IMR-90 (cell line): ENCODE data around the gene FXYD1. TPM values are rescaled to one million over a fixed set of nuclear protein-coding genes. Genes with fewer than 3 reads are reported as not detected.

Experiments
- ATAC-seq: fragments of 200-7000 bp; cut with Tn5 transposase; 2 replicates; pipeline ENCODE4 v1.9.1; 2020; ENCODE audit warnings: low read depth, mild to moderate bottlenecking, moderate library complexity
- BruUV-seq: library from RNA; stranded (reverse); fragments of 400-500 nt; replicated peaks from 2 replicates; lab custom pipeline; 2021; lab: Mats Ljungman, UMichigan
- CTCF ChIA-PET: fragments of 300-600 bp; formaldehyde crosslinking; extraction: SDS; loops from one replicate; lab custom pipeline; 2021; ENCODE audit warnings: antibody characterized with exemption; lab: Yijun Ruan, JAX
- POLR2A ChIA-PET: fragments of 300-600 bp; sonication (Branson Sonifier 250); formaldehyde crosslinking; loops from one replicate; lab custom pipeline; 2022; ENCODE audit warnings: antibody characterized with exemption; ENCODE audit not compliant: unreplicated experiment; lab: Charles Lee
- DNase-seq: peaks from one replicate; pipeline ENCODE4 v3.0.0; 2013
- H2AFZ ChIP-seq: replicated peaks from 2 replicates; pipeline ENCODE3; 2013; ENCODE audit warnings: low read length, mild to moderate bottlenecking; ENCODE audit not compliant: poor library complexity
- H2AK5ac ChIP-seq: 2 replicates; pipeline ENCODE4 v1.6.1; 2013; ENCODE audit warnings: low read depth, low read length, inconsistent platforms
- H2AK9ac ChIP-seq: replicated peaks from 2 replicates; pipeline ENCODE3; 2013; ENCODE audit warnings: mild to moderate bottlenecking, low read depth, low read length, moderate library complexity; ENCODE audit not compliant: poor library complexity
- H2BK120ac ChIP-seq: 2 replicates; pipeline ENCODE4 v1.6.1; 2013; ENCODE audit warnings: low read depth, low read length, inconsistent platforms
- H2BK15ac ChIP-seq: 3 replicates; pipeline ENCODE4 v1.6.1; 2013; ENCODE audit warnings: low read depth, low read length, inconsistent platforms
- H2BK20ac ChIP-seq: 2 replicates; pipeline ENCODE4 v1.6.1; 2013; ENCODE audit warnings: low read depth, mild to moderate bottlenecking, inconsistent platforms, low read length, moderate library complexity
- H2BK5ac ChIP-seq: 2 replicates; pipeline ENCODE4 v1.6.1; 2013; ENCODE audit warnings: mild to moderate bottlenecking, low read depth, low read length, inconsistent platforms; ENCODE audit not compliant: poor library complexity, severe bottlenecking
- H3K14ac ChIP-seq: replicated peaks from 2 replicates; pipeline ENCODE4 v1.6.1; 2013; ENCODE audit warnings: low read depth, low read length, inconsistent platforms
- H3K18ac ChIP-seq: 2 replicates; pipeline ENCODE4 v1.6.1; 2013; ENCODE audit warnings: low read depth, low read length, control low read depth
- H3K23ac ChIP-seq: 2 replicates; pipeline ENCODE4 v1.6.1; 2013; ENCODE audit warnings: low read depth, low read length, inconsistent platforms
- H3K27ac ChIP-seq: 2 replicates; pipeline ENCODE4 v1.5.1; 2013; ENCODE audit warnings: mild to moderate bottlenecking, control low read depth, low read length; ENCODE audit not compliant: insufficient read depth
- H3K27me3 ChIP-seq: 2 replicates; pipeline ENCODE4 v1.6.1; 2013; ENCODE audit warnings: low read length; ENCODE audit not compliant: control insufficient read depth, insufficient read depth
- H3K36me3 ChIP-seq: 2 replicates; pipeline ENCODE4 v1.6.1; 2013; ENCODE audit warnings: low read length, mixed read lengths; ENCODE audit not compliant: control insufficient read depth, insufficient read depth
- H3K4ac ChIP-seq: 2 replicates; pipeline ENCODE4 v1.6.1; 2013; ENCODE audit warnings: low read depth, low read length, inconsistent platforms
- H3K4me1 ChIP-seq: 2 replicates; pipeline ENCODE4 v1.6.1; 2013; ENCODE audit warnings: low read length, mixed read lengths; ENCODE audit not compliant: control insufficient read depth, insufficient read depth
- H3K4me2 ChIP-seq: 2 replicates; pipeline ENCODE4 v1.6.1; 2013; ENCODE audit warnings: low read depth, mild to moderate bottlenecking, control low read depth, low read length, moderate library complexity
- H3K4me3 ChIP-seq: 2 replicates; pipeline ENCODE4 v1.5.1; 2013; ENCODE audit warnings: low read depth, mild to moderate bottlenecking, control low read depth, low read length, moderate library complexity; ENCODE audit not compliant: insufficient read depth
- H3K56ac ChIP-seq: 2 replicates; pipeline ENCODE4 v1.6.1; 2013; ENCODE audit warnings: low read length, inconsistent platforms; ENCODE audit not compliant: insufficient read depth; ENCODE audit errors: extremely low read depth
- H3K79me1 ChIP-seq, 2 experiments: 2 replicates each; pipeline ENCODE4 v1.6.1; 2013; ENCODE audit warnings: low read length in 2 of 2, inconsistent platforms in 1 of 2, low read depth in 1 of 2
- H3K9ac ChIP-seq: 2 replicates; pipeline ENCODE4 v1.6.1; 2013; ENCODE audit warnings: low read depth, low read length, control low read depth
- H3K9me1 ChIP-seq: 2 replicates; pipeline ENCODE4 v1.6.1; 2013; ENCODE audit warnings: low read length, inconsistent platforms; ENCODE audit not compliant: insufficient read depth
- H3K9me3 ChIP-seq: 2 replicates; pipeline ENCODE4 v1.6.1; 2013; ENCODE audit warnings: low read length; ENCODE audit not compliant: control insufficient read depth, insufficient read depth
- H4K20me1 ChIP-seq: 2 replicates; pipeline ENCODE4 v1.6.1; 2013; ENCODE audit warnings: low read length, inconsistent platforms; ENCODE audit not compliant: insufficient read depth
- H4K5ac ChIP-seq: 2 replicates; pipeline ENCODE4 v1.6.1; 2013; ENCODE audit warnings: mild to moderate bottlenecking, low read depth, low read length, control low read depth
- H4K8ac ChIP-seq, 2 experiments: 2 replicates each; pipeline ENCODE4 v1.6.1; 2013; ENCODE audit warnings: low read depth in 2 of 2, low read length in 2 of 2, control low read depth in 1 of 2, inconsistent platforms in 1 of 2
- H4K91ac ChIP-seq: 2 replicates; pipeline ENCODE4 v1.6.1; 2013; ENCODE audit warnings: low read depth, low read length, inconsistent platforms; ENCODE audit not compliant: insufficient read depth
- CEBPB ChIP-seq: IDR thresholded peaks from 2 replicates; pipeline ENCODE4 v1.6.1; 2012; ENCODE audit warnings: low read depth, low read length, improper control_type of control experiment
- CHD1 ChIP-seq: IDR thresholded peaks from 2 replicates; pipeline ENCODE4 v1.6.1; 2012; ENCODE audit warnings: low read depth, low read length, improper control_type of control experiment
- FOS ChIP-seq: fragments of 150-350 bp; IDR thresholded peaks from 2 replicates; pipeline ENCODE4 v1.6.1; 2016; ENCODE audit warnings: low read depth, low read length
- MAFK ChIP-seq: IDR thresholded peaks from 2 replicates; pipeline ENCODE4 v1.6.1; 2012; ENCODE audit warnings: low read depth, low read length, improper control_type of control experiment
- MAZ ChIP-seq: IDR thresholded peaks from 2 replicates; pipeline ENCODE4 v1.6.1; 2012; ENCODE audit warnings: low read depth, mild to moderate bottlenecking, low read length, improper control_type of control experiment, moderate library complexity, borderline replicate concordance
- MXI1 ChIP-seq: IDR thresholded peaks from 2 replicates; pipeline ENCODE4 v1.6.1; 2012; ENCODE audit warnings: low read depth, mild to moderate bottlenecking, low read length, moderate library complexity, borderline replicate concordance
- POLR2A ChIP-seq: IDR thresholded peaks from 2 replicates; pipeline ENCODE4 v1.6.1; 2012; ENCODE audit warnings: mild to moderate bottlenecking, low read depth, low read length
- RAD21 ChIP-seq: IDR thresholded peaks from 2 replicates; pipeline ENCODE4 v1.6.1; 2012; ENCODE audit warnings: low read length, improper control_type of control experiment
- RCOR1 ChIP-seq: IDR thresholded peaks from 2 replicates; pipeline ENCODE4 v1.6.1; 2012; ENCODE audit warnings: mild to moderate bottlenecking, low read length, improper control_type of control experiment; ENCODE audit not compliant: insufficient replicate concordance
- WGBS, 2 experiments: methylation state at CpG; one replicate each; pipeline versions ENCODE4 v1.1.5 to v1.1.7; 2013; ENCODE audit warnings: missing lambda C conversion rate in 2 of 2; ENCODE audit not compliant: insufficient read length in 1 of 2; ENCODE audit errors: extremely low coverage in 2 of 2; 5-methylcytosine and 5-hydroxymethylcytosine counted together
- dilution Hi-C: fragments of 300-500 bp; cut with HindIII; formaldehyde crosslinking; loops from one replicate; pipeline ENCODE4 v1.14.3; 2018; ENCODE audit warnings: low sequenced_read_pairs; ENCODE audit not compliant: unreplicated experiment
- in situ Hi-C: fragments of 300-500 bp; cut with MboI; formaldehyde crosslinking; loops from 3 replicates; pipeline ENCODE4 v1.14.3; 2019; ENCODE audit warnings: low sequenced_read_pairs, inconsistent platforms, mixed read lengths
- intact Hi-C: fragments of 100-400 bp; cut with micrococcal nuclease; formaldehyde crosslinking; loops from 2 replicates; pipeline ENCODE4 v1.10.0; 2022
- polyA plus RNA-seq, 3 experiments: library from polyadenylated mRNA; depleted of rRNA; stranded (reverse); fragments of >200 nt; gene quantifications; 2 replicates each; pipeline ENCODE4 v1.2.3, GENCODE V29; 2012; ENCODE audit warnings: low replicate concordance in 1 of 3
- total RNA-seq: library from RNA; depleted of rRNA; stranded (reverse); fragments of >200 nt; gene quantifications from 2 replicates; pipeline ENCODE4 v1.2.3, GENCODE V29; 2012
- TF ChIP-seq, protein P1 (sequence below): fragments of 150-350 bp; IDR thresholded peaks from 2 replicates; pipeline ENCODE4 v1.6.1; 2016; ENCODE audit warnings: low read depth, mild to moderate bottlenecking, low read length, moderate library complexity, borderline replicate concordance
- TF ChIP-seq, protein P2 (sequence below): conservative IDR thresholded peaks from 2 replicates; pipeline ENCODE4 v1.5.1; 2012; ENCODE audit warnings: mild to moderate bottlenecking, low read depth, low read length, improper control_type of control experiment
- TF ChIP-seq, protein P3 (sequence below): fragments of 150-350 bp; IDR thresholded peaks from 2 replicates; pipeline ENCODE4 v1.6.1; 2017; ENCODE audit warnings: mild to moderate bottlenecking, antibody characterized with exemption, low read length, low read depth

Gene FXYD1
- total and polyA plus RNA-seq, 2 of the 4 experiments (the other 2 are of a cell fraction) = 0.18 to 3.9 TPM

DNA sequence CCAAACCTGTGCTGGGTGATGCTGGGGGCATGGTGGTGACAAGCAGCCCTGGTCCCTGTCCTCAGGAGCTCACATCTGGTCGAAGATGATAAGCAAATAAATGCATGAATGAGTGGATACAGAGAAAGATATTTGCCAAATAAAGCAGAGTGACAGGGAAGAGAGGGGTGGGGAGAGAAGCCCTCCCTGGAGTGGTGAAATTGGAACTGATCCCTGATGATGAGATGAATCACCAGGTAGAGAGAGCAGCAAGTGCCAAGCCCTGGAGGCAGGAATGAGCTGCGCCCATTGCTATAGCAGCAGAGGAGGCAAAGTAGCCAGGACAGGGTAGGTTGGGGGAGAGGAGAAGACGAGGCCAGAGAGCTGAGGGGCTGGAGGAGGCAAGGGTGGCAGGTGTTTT is 29.6 kb downstream of the FXYD1 start:
- in situ Hi-C loops = no loop called here
- Histone ChIP-seq H3K4me1 (no peaks in the 10 kb centered on the region), H2AFZ (no peak overlapping the region), H2BK20ac (no peak overlapping the region), H3K27me3 (no peaks in the 10 kb centered on the region), H3K56ac (no peak overlapping the region), H3K4ac (no peak overlapping the region), H4K20me1 (no peaks in the 10 kb centered on the region), H2BK120ac (no peak overlapping the region), H3K27ac (no peak overlapping the region), H3K79me1 (peaks cover 0 to 5% of the 10 kb centered on the region in 2 experiments; a peak in 2 of 4 replicates), H2AK9ac (peak overlapping the region; percentile 63), H3K9ac (no peak overlapping the region), H2BK5ac (no peak overlapping the region), H3K36me3 (peaks cover 35% of the 10 kb centered on the region), H3K4me2 (no peak overlapping the region), H3K9me1 (no peaks in the 10 kb centered on the region), H3K9me3 (peaks cover 20% of the 10 kb centered on the region), H4K8ac (no peak overlapping the region), H4K5ac (no peak overlapping the region), H3K4me3 (no peak overlapping the region), H2BK15ac (no peak overlapping the region), H3K14ac (no peak overlapping the region), H2AK5ac (no peak overlapping the region), H3K18ac (no peak overlapping the region), H4K91ac (no peak overlapping the region), H3K23ac (no peak overlapping the region)
- intact Hi-C loops = no loop called here
- ChIA-PET CTCF (no interaction called here), POLR2A (interaction anchor here (0.5 kb wide), 1 partner anchor 10 kb away, joined by 9 read pairs; no protein-coding TSS in a partner anchor)
- no TSS peak for BruUV-seq
- dilution Hi-C loops = no loop called here
- WGBS, 2 experiments = 63% methylated on average over 1 of the region's 3 CpGs; no CpG with 5 or more reads in 1 of the 2 experiments
- ATAC-seq (no peak), DNase-seq (no peak)
- TF ChIP-seq, protein P1, sequence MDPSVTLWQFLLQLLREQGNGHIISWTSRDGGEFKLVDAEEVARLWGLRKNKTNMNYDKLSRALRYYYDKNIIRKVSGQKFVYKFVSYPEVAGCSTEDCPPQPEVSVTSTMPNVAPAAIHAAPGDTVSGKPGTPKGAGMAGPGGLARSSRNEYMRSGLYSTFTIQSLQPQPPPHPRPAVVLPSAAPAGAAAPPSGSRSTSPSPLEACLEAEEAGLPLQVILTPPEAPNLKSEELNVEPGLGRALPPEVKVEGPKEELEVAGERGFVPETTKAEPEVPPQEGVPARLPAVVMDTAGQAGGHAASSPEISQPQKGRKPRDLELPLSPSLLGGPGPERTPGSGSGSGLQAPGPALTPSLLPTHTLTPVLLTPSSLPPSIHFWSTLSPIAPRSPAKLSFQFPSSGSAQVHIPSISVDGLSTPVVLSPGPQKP = no peak
- TF ChIP-seq RCOR1 (no peak), MXI1 (no peak), MAZ (no peak), CHD1 (no peak), CEBPB (no peak), POLR2A (no peak), MAFK (no peak), FOS (no peak), RAD21 (no peak)
- TF ChIP-seq, protein P2, sequence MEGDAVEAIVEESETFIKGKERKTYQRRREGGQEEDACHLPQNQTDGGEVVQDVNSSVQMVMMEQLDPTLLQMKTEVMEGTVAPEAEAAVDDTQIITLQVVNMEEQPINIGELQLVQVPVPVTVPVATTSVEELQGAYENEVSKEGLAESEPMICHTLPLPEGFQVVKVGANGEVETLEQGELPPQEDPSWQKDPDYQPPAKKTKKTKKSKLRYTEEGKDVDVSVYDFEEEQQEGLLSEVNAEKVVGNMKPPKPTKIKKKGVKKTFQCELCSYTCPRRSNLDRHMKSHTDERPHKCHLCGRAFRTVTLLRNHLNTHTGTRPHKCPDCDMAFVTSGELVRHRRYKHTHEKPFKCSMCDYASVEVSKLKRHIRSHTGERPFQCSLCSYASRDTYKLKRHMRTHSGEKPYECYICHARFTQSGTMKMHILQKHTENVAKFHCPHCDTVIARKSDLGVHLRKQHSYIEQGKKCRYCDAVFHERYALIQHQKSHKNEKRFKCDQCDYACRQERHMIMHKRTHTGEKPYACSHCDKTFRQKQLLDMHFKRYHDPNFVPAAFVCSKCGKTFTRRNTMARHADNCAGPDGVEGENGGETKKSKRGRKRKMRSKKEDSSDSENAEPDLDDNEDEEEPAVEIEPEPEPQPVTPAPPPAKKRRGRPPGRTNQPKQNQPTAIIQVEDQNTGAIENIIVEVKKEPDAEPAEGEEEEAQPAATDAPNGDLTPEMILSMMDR = no peak
- TF ChIP-seq, protein P3, sequence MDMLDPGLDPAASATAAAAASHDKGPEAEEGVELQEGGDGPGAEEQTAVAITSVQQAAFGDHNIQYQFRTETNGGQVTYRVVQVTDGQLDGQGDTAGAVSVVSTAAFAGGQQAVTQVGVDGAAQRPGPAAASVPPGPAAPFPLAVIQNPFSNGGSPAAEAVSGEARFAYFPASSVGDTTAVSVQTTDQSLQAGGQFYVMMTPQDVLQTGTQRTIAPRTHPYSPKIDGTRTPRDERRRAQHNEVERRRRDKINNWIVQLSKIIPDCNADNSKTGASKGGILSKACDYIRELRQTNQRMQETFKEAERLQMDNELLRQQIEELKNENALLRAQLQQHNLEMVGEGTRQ = no peak
